Hematopoietic multipotent progenitor cell treated with erythropoietin and hydrocortisone succinate and interleukin-3 and kit ligand, for 17 days (in vitro differentiated cells): Measurements from ENCODE around the gene PDIA6.
"Not testable (repeated sequence)": the region's sequence is repeated elsewhere in the genome, so short reads cannot be mapped to it uniquely, and the experiment has no call there.

Experiments
- DNase-seq: peaks from one replicate; pipeline ENCODE4 v3.0.0-alpha.2; 2015; ENCODE audit warnings: low spot score

PDIA6 gene

DNA sequence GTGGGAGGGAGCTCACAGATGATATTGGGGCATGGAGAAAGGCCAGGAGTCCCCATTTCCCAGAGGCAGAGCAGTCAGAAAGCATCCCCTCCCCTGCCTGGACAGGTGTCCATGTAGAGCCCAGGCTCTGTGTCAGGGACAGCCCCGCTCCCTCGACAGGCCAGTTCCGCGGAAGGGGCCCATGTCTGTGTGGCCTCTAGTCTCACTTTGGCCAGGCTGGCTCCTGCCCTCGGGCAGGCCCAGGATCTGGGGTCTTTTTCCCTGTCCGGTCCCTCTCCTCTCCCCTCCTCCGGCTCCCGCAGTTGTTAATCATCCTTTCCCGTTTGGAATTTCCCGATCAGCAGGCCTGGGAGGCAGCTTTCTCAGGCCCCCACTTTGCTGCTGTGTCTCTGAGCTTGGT lies 20.4 kb upstream of the PDIA6 start:
- DNase-seq: no peak

DNA sequence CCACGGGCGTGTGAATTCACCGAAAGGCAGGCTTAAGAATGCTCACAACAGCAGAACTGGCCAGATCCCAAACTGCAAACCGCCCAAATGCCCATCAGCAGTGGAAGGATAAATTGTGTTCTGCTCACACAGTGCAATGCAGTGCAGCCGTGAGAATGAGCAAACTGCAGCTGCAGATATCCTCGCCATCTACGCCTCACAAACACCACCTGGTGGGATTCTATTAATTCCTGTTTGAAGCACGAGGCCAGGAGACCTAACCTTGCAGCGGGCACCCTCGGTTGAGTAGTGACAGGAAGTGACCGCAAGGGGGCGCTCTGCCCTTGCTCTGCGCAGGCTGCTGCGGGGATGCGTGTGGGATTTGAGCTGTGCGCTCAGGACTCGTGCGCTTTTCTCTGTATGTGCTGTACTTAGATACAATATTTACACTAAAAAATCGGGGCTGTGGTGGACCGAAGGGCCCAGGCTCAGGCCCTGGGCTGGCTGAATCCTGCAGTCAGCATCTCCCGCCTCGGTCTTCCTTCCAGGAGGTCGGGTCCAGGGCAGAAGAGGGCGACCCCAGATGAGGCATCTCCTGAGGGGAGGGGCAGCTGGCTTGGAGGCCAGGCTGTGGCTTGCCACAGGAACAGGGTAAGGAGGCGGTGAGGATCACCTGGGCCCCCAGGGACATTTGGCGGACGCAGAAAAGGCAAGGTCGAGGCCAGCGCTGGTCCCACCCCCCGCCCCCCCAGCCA lies 19.8 kb upstream of the PDIA6 start:
- peak; percentile 73 for DNase-seq

DNA sequence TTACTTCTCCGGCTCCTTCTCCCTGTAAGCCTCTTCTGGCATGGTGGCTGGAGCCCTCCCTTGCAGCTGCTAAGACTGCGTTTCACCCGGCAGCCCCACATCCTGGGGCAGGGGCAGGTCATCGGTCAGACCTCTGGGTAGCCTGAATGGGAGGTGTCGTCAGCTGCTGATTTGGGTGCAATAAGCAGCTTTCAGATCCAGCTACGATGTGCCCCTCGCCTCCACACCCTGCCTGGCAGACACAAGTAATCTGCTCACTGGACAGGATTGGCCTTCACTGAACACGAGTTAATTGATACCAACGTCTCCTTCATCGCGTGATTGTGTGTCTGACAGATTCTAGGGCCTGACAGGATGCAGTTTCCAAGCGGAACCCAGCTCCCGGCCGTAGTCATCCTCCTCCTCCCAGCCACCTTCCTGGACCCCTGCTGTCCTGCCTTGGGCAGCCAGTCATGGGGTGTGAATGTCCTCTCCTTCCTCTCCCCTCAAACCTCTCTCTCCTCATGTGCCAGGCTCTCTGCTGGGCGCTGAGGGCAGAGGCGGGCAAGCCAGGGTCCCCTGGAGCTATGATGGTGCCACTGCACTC lies 18.9 kb upstream of the PDIA6 start:
- DNase-seq: no peak

DNA sequence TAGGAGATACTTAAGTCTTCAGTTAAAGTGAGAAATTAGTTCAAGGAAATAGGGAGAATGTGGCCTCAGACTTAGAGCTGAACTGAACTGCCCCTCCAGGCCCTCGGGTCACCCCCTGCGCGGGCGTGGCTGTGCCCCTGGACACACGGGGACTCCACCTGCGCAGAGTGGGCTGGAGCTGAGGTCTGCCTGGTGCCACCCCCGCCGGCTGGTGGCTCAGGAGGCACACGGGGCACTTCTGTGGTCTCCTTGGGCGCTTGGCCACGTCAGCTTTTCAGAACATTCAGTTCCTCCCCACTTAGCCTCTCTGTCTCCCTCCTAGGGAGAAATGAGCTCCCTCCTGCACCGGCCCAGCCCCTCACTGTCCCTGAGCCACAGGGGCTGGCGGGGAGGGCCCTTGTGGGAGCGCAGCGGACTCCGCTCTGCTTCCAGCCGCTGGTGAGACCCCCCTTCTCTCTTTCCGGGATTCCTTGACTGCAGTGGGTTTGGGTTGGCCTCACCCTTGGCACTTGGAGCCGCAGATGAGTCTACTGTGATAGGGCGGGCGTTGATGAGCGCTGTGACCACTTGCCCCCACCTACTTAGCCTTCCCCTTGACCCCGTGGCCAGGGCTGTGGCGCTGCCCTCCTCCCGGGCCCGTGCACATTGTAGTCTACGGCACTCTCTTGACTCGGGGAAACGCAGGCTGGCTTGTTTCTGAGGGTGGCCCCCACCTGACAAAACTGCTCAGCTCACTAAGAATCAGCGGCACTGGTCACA lies 18.2 kb upstream of the PDIA6 start:
- no peak for DNase-seq

DNA sequence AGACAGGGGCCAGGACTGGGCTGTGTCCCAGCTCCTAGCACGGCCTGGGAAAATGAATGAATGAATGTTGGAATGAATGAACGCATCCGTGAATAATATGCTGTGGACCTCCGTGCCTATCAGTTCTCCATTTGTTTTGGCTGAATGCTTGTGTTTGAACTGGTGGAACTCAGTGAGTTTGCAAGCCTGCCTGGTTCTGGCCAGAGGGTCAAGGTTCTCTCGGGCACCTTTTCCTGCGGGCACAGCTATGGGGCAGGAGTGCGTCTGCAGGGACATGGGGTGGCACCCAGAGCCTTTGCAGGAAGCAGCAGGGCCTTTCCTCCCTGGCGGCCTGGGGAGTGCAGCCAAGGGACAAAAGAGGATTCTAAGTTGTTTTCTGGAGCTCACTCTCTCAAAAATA lies 17.6 kb upstream of the PDIA6 start:
- DNase-seq: no peak

DNA sequence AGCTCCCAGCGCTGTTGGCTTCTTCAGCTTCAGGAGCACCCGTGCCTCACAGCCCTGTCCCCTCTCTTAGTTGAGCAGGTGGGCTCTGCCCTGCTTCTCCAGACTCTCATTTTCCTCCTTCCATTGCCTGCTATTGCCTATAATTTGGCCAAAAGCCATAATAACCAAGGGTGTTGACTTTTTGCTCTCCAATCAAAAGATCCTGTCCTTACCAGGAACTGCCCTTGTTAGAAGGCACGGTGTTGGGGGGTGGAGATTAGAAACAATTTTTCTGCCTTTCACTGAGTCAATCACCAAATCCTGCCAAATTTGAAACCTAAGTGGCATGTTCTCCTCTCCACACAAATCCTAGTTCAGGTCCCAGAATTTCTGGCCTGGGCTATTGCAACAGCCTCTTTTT lies 16.7 kb upstream of the PDIA6 start:
- DNase-seq: no peak

DNA sequence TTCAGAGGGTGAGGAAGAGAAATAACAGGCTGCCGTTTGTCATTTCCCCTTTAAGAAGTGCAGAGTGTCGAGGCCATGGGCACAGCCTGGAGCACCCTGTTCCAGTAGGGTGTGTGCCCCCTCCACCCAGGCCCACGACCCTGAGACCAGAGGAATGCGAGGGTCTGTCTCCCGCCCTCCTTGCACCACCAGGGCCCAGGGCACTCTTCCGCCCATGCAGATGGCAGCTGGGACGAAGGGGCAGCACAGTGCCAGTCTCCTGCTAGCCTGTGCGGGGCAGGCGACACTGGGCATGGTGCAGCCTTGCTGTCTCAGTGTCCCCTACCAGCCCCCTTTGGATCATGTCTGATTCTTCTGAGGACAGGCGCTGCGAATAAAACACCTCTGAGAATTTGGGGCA lies 15.8 kb upstream of the PDIA6 start:
- no peak for DNase-seq

DNA sequence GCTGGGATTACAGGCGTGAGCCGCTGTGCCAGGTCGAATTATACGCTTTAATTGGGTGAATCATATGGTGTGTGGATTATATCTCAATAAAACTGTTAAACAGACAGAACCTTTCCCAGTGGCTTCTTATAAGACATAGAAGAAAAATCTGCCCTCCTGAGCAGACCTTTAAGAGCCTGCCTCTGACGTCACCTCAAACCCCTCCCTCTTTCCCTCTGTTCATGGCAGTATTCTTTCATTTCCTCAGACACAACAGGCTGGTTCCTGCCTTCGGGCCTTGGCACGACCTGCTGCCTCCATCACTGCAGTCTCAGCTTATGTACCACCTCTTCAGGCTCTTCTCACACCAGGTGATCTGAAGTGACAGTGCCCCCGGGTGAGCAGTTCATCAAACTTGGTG lies 14.0 kb upstream of the PDIA6 start:
- no peak for DNase-seq

DNA sequence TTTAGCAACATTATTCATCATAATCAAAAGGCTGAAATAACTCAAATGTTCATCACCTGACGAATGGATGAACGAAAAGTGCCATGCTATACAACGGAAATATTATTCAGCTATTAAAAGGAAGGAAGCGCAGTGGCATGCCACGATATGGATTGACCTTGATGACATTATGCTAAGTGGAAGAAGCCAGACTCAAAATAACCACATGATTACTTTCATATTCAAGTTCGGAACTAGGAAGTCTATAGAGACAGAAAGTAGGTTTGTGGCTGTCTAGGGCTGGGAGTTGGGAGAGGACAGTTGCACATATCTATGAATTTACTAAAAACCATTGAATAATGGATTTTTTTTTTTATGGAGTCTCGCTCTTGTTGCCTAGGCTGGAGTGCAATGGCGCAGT lies 13.4 kb upstream of the PDIA6 start:
- DNase-seq: no peak

DNA sequence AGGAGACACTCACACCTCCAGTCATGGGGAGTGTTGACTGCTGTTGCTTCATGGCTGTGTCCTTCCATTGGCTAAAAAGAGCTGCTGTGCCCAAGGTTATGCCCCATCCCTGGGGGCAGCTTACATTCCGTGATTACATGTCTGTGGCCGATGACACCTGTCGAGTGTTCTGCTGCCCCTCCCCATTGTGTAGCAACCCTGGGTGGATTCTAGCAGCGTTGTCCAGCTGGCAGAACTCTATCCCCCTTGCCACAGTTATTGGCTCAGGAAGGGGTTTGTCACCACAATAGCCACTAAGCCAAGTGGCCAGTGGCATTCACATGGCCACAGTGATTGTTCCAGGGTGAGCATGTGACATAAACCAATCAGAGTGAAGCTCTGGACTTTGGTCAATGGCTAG lies 11.6 kb upstream of the PDIA6 start:
- DNase-seq: no peak

DNA sequence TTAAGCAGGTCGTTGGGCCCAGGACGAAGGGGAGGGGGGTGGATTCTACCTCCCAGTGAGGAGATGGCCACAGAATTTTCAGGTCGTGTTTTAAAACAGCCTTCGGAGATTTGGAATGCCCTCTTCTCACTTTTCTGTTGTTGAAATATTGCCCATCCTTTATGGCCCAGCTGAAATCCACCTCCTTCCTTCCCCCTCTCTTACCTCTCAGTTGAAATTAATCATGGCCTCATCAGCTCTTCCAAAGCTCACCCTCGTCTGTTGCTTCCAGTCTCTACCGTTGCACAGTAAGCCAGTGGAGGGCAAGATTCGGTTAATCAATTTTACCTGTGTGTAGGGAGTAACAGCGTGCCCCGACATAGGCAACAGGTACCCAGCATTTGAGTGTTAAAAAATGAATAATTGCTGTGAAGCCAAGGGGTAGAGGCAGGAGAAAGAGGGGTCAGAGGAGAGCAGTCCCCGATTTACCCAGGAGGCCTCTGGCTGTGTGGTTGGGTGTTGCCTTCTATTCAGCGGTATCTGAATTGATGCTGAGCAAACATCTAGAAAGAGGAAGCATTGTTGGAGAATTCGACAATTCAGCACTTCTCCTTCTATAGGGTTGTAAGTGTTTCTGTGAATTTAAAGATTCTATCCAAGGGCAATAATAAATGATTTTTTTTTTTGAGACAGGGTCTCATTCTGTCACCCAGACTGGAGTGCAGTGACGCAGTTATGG lies 8.6 kb upstream of the PDIA6 start:
- DNase-seq: no peak

DNA sequence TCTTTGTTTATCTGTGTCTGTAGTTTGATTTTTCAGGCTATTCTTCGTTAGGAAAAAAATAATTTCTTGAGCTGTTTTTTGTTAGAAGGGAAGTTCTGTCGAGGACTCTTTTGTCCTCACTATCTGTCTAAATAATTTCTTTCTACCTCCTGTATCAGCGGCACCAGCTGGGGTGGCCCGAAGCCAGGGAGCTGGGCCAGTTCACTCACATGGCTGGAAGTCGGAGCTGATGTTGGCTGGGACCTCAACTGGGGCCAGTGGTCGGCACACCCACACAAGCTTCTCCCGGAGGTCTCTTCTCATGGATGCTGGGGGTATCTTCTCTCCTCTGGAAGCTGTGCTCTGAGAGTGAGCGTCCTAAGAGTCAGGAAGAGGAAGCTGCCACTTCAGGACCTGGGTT lies 8.0 kb upstream of the PDIA6 start:
- no peak for DNase-seq

DNA sequence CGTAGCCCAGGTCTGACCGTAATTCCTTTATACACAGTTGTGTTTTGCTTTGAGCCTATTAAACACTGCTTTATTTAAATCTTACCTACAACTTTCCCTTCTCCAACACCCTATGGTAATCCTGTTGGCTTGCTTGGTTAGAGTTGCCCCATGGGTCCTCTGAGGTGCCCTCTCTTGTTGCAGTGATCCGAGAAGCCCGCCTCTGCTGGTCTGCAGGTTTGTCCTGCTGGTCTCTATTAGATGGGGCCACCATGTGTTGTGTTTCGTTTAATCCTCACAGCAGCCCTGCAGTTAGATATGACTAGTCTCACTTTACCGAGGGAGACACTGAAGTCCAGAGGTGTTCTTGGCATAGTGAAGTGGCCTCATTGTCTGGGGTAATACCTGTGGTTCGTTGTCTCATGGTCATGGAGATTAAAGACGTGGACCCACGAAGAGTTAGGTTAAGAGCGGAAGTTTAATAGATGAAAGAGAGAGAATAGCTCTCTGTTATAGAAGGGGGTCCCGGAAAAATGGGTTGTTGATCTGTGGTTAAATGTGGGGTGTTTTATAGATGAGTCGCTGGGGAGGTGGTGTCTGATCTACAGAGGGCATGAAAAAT lies 7.2 kb upstream of the PDIA6 start:
- DNase-seq: no peak

DNA sequence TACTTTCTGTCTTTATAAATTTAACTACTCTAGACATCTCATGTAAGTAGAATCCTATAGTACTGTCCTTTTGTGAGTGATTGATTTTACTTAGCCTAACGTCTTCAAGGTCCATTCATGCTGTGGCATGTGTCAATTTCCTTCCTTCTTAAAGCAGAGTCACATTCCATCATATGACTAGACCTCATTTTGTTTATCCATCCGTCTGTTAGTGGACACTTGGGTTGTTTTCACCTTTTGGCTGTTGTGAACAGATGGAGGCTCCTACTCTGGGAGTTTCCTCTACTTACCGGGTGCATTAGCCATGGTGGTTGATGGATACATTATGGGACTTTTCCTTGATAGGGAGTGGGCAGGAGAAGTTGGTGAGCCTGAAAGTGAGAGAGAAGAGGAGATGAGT lies 6.4 kb upstream of the PDIA6 start:
- DNase-seq: no peak

DNA sequence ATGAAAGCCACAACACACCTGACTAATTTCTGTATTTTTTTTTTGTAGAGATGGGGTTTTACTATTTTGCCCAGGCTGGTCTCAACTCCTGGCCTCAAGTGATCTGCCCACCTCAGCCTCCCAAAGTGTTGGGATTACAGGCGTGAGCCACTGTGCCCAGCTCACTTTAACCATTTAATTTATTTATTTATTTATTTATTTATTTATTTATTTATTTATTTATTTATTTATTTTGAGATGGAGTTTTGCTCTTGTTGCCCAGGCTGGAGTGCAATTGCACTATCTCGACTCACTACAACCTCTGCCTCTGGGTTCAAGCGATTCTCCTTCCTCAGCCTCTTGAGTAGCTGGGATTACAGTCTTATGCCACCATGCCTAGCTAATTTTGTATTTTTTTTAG lies 5.7 kb upstream of the PDIA6 start:
- not testable (repeated sequence) for DNase-seq

DNA sequence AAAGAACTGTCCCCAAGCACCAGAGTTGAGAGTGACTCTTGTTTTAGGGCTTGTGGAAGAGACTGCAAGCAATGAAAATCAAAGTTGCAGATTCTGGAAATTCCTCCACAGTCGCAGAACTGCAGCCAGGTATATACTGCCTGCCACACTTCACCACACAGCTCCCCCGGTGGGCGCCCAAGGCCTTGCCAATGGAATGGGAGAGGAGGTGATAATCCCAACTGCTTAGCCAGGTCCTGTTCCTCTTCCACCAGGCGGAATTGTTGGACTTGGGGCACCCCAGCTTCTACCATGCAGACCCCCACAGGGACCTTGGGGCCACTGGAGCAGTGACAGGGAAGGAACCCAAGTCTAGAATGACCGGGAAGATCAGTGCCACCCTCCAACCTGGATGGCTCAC lies 4.8 kb upstream of the PDIA6 start:
- DNase-seq: no peak

DNA sequence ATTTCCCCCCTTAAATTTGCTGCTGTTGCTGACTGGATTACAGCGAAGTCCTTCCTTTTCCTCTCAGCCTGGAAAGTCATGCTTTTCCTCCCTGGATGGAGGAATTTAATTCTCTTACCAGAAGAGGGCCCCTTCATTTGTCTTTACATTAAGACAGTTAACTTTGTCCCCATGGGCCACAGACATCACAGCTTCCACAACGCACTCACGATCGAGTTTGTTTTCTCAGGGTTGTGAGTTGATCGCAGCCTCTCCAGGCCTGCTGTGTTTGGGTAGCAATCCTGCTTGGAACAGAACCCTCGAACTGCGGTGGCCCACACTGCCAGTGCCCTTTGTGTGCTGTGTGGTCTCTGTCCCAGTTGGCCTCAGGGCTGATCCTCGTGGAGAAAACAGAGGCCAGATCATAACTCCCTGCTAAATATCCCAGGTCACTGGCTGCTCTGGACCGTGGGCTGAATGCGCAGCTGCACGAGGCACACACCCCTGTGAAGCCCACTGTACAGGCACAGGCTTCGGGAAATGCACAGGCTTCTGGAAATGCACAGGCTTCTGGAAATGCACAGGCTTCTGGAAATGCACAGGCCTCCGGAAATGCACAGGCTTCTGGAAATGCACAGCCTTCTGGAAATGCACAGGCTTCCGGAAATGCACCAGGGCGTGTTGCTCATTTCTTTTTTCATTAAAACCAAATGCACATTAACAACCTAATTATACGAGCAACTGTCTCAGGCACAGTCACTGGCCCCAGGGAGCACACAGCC lies 2.2 kb upstream of the PDIA6 start:
- DNase-seq: no peak

DNA sequence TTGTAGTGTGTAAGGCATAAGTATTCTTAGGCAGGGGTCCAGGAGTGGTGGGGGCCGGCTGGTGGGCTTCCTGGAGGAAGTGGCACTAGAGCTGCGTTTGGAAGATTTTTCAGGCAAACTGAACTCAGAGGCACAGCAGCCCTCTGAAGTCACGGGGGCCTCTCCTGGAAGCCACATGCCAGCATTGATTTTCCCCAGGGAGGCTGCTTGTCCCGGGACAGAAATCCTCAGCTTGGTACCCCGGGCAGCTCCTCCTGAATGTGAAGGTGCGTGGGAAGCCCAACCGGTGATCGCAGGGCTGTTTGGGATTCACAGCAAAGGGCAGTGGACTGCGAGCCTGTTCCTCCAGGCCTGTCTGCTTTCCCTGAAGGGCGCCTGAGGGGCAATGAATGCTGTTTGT lies 1.6 kb upstream of the PDIA6 start:
- no peak for DNase-seq

DNA sequence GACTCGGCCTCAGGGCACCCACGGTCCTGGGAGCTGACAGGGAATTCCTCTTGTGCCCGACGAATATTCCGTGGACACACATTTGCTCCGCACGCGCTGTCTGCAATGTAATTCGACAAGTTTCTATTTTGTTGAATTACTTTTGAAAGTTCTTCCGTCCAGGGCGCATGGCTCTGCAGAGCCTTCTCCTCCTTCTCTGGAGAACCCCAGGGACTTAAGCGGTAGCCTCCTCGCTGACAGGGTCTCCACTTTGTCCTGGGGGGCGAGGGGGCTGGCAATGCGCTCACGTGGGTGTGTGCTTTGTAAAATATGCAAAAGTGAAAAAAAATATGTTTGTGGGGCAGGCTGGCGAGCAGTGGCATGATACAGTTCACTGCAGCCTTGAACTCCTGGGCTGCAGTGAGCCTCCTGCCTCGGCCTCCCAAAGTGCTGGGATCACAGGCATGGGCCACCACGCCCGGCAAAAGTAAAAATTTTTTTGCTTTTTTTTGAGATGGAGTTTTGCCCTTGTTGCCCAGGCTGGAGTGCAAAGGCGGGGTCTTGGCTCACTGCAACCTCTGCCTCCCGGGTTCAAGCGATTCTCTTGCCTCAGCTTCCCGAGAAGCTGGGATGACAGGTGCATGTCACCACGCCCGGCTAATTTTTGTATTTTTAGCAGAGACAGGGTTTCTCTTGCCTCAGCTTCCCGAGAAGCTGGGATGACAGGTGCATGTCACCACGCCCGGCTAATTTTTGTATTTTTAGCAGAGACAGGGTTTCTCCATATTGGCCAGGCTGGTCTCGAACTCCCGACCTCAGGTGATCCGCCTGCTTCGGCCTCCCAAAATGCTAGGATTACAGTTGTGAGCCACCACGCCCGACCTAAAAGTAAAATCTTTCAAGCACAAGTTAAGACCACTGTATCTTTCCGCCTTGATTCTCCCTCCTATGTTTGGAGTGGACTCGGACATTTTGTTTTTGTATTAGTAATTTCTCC lies 866 bp upstream of the PDIA6 start:
- not testable (repeated sequence) for DNase-seq

DNA sequence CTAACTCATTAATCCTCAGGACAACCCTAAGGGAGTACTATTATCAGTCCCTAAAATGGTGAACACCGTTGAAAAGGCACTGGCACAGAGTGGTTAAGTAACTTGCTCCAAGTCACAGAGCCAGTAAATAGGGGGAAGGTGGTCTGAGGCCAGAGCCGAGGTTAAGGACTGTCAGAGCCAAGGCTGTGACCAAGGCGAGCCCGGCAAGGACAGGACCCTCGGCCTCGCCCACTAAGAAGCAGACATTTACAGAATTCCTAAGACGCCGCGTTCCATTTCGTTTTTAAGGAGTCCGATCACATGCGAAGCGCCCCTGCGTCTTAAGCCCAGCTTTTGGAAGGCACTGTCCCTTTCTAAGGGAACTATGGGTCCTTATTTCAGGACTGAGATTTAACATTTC lies 1.1 kb downstream of the PDIA6 start:
- DNase-seq: no peak
